Transverse colon (tissue), 4 donors: ENCODE measurements around the gene AGAP1.

ENCODE experiments used
- POLR2A ChIP-seq: fragments of 450-650 bp; IDR thresholded peaks from one replicate; pipeline ENCODE4 v1.6.1; 2016; ENCODE audit warnings: antibody characterized with exemption, mild to moderate bottlenecking, moderate library complexity
- POLR2AphosphoS5 ChIP-seq, 3 donors: sonication (generic); formaldehyde crosslinking; IDR thresholded peaks; one replicate each; pipeline ENCODE4 v1.6.1; 2016; ENCODE audit warnings: antibody characterized with exemption in 3 of 3
- TF ChIP-seq, protein P1 (sequence below), 5 experiments: fragments of 200-600 bp in 3 of 5; fragments of 450-650 bp in 2 of 5; sonication (generic) in 3 of 5; IDR thresholded peaks; 1 replicate in 2 of 5; 2 replicates in 3 of 5; pipeline ENCODE4 v1.5.1; 2016 to 2017; ENCODE audit warnings: antibody characterized with exemption in 5 of 5, inconsistent platforms in 3 of 5, mild to moderate bottlenecking in 2 of 5, moderate library complexity in 1 of 5

- TF ChIP-seq, protein P1, sequence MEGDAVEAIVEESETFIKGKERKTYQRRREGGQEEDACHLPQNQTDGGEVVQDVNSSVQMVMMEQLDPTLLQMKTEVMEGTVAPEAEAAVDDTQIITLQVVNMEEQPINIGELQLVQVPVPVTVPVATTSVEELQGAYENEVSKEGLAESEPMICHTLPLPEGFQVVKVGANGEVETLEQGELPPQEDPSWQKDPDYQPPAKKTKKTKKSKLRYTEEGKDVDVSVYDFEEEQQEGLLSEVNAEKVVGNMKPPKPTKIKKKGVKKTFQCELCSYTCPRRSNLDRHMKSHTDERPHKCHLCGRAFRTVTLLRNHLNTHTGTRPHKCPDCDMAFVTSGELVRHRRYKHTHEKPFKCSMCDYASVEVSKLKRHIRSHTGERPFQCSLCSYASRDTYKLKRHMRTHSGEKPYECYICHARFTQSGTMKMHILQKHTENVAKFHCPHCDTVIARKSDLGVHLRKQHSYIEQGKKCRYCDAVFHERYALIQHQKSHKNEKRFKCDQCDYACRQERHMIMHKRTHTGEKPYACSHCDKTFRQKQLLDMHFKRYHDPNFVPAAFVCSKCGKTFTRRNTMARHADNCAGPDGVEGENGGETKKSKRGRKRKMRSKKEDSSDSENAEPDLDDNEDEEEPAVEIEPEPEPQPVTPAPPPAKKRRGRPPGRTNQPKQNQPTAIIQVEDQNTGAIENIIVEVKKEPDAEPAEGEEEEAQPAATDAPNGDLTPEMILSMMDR (IDR thresholded peaks at IDR 0.05), result no peak
- TF ChIP-seq POLR2A (no peak), POLR2AphosphoS5 (IDR thresholded peaks at IDR 0.05) (no peak)
Measured at GRCh38 chr2:236164201-236164924, 670.5 kb downstream of the AGAP1 start.
